NCI-H187 (cell line): ENCODE data around the gene SH3GLB1.
A peak's percentile ranks its signal among the peaks of the same experiment; 100 is the strongest.
"Not testable (repeated sequence)": the region's sequence is repeated elsewhere in the genome, so short reads cannot be mapped to it uniquely, and the experiment has no call there.

ENCODE experiments used
- DNase-seq, 2 experiments: peaks; one replicate each; lab custom pipeline; 2025; lab: John Stamatoyannopoulos, UW

SH3GLB1 gene

DNA sequence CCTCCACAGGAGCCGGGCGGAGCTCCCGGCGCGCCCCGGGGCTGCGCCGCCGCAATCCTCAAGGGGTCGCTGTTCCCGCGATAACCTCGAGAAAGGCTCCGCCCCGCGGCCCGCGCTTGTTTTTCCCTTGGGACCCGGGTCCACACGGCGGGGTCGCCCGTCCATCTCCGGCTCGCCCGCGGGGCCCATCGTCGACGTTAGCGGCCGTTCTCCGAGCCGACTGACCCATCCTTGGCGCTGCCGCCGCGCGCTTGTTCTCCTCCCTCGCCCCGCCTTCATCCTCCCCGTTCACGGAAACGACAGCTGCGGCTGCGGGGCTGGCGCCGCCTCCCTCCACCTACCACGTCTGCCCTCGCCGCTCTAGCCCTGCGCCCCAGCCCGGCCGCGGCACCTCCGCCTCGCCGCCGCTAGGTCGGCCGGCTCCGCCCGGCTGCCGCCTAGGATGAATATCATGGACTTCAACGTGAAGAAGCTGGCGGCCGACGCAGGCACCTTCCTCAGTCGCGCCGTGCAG lies at the start of gene SH3GLB1:
Gene SH3GLB1, plus strand, starts transcription at position 119 of the 514 bp plus-strand sequence. Its CDS starts 324 bp downstream, at position 443.
- DNase-seq, result peak; percentile 87 to 88

DNA sequence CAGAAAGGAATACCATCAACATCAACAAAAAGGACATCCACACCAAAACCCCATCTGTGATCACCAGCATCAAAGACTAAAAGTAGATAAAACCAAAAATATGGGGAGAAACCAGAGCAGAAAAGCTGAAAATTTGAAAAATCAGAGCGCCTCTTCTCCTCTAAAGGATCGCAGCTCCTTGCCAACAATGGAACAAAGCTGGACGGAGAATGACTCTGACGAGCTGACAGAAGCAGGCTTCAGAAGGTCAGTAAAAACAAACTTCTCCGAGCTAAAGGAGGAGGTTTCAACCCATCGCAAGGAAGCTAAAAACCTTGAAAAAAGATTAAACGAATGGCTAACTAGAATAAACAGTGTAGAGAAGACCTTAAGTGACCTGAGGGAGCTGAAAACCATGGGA lies 46.0 kb upstream of the SH3GLB1 start:
- DNase-seq, result not testable (repeated sequence)

- DNase-seq, result no peak
These were observed 38.0 kb upstream of the SH3GLB1 start for GRCh38 chr1:86666368-86666767.

GRCh38 chr1:86687595-86687994 lies 16.8 kb upstream of the SH3GLB1 start:
- DNase-seq, result no peak

DNA sequence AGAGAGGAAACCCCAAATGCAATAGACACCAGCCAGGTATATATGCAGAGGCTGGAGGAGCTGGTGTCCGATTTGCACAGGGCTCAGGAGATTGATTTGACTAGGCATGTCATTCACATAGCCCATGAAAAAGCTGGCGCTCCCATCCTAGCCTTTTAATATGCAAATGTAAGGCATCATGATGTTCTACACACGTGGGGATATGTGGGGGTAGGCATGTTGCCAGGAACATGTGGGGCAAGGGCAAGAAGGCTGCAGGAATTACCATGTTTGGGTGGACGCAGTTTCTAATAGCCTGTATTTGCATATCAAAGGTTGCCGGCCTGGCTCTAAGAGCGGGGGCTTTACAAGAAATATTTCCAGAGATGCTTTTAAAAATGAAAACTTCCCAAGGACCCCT lies 11.7 kb upstream of the SH3GLB1 start:
- DNase-seq, result no peak

GRCh38 chr1:86695400-86695799 lies 9.0 kb upstream of the SH3GLB1 start:
- no peak for DNase-seq

- no peak for DNase-seq
These were observed 7.9 kb upstream of the SH3GLB1 start for GRCh38 chr1:86696522-86696921.

- no peak for DNase-seq
These were observed 5.2 kb upstream of the SH3GLB1 start for GRCh38 chr1:86699186-86699585.

DNA sequence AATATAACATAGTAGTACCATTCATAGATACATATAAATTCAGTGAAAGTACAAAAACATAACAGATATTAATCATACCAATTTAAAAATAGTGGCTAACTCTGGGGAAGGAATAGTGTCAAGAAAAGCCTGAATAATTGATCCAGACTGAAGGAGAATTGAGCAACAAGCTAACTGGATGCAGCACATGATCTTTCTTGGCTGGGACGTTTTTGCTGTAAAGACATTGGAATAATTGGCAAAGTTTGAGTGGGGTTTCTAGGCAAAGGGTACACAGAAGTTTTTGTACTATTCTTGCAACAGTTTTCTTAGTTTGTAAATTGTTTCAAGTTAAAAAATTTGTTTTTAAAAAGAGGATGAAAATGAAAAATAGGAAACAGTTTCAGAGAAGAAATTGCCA lies 2.6 kb upstream of the SH3GLB1 start:
- DNase-seq, result no peak

DNA sequence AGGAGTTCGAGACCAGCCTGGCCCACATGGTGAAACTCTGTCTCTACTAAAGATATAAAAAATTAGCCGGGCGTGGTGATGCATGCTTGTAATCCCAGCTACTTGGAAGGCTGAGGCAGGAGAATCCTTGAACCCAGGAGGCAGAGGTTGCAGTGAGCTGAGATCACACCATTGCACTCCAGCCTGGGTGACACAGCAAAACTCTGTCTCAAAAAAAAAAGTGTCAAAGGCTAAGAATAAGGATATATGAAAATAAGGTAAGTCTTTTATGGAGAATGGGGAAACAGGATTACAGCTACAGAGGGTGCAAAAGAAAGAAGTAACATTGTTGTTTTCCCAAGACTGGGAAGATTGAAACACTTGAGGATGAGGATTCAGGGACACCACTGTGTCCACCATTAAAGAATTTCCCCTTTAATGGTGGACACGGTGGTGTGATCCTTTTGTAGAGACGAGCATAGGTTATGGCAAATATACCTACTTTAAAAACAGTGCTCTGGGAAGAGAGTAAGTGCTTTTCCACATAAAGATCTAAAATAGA lies 1.4 kb upstream of the SH3GLB1 start:
- not testable (repeated sequence) for DNase-seq

DNA sequence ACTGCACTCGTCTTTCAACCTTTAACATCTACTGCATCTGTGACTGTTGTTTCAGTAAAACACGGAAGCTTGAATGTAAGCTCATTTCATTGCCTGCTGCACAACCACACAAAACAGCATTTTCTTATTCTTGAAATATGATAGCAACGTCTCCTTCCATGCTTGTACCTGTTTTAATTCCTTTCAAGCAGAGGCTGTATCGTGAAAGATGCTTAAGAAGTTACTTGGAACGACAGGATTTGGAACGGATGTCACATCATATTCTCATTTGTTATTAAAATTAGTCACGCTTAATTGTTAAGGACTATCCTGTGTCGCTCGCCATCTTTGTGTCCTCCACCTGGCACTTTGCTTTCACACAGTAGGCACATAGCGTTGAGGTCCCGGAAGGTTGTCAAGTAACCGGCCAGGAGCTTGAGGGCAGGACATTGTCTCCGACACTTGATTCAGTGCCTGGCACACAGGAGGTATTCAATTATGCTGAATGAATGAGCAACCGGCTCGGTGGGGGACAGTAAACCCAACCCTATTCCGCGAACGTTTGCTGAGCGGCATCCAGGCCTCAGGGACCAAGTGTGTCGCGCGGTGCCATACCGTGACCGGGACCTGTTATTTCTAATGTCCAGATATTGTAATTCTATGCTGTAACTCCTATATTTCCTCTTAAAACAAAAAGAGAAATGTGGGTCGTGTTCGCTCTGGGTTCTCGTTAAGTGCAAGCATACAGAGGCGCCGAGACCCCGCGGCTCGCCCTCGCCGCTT lies 499 bp upstream of the SH3GLB1 start:
- DNase-seq, result peak; percentile 30 to 87

DNA sequence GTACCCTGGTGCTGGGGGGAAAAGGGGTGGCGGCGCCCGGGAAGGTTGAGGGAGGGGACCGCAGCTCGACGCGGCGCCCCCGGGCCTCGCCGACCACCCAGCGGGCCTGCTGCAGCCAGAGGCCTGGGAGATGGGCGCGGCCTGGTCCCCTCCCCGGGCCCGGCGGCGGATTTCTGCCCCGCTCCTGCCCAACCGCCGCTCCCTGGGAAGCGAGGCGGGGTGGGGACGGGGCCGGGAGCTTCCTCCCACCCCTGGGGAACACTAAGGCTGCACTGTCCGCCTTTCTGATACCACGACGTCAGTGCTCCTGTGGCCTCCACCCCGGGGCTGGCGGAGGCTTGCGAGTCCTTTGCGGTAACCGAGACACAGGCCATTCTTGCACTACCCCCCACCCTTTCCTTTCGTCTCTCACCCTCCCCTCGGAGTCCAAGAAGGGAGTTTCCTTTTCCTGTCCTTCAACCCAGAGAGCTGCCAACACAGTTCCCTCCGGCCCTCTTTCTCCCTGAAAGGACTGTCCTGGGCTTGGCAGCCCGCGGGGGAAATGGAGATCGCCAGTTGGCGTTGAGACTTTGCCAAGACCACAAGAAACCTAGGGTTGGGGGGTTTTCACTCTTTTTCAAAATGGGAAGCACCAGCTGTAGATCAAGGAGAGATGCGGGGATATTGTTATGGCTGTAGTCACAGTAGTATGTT lies 742 bp downstream of the SH3GLB1 start:
- DNase-seq, result peak; percentile 18 to 33

GRCh38 chr1:86705665-86705985 lies 1.2 kb downstream of the SH3GLB1 start:
- DNase-seq, result no peak

DNA sequence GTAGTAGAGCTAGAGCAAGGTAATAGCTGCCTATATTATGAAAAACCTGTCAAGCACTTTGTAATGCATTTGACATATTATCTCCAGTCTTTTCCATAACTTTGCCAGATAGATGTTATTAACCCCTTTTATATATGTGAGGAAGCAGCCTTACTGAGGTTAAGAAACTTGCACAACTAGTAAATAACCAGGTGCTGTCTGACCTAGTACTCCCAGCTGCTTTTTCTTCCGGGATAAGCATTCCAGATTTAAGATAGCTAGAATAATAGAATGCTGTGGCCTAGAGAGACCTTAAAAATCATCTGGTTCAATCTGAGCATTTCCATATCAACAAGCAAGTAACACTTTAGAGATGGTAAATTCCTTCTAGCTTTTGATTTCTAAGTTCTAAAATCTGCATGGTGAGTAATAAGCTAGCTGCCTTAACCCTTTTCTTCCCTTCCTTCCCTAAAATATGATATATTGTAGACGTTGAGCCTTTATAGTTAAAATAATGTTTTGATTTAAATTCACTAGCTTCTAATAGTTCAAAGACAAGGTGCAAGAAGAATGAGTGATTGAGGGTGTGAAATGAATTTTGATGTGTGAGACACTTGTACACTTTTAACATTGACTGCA lies 1.8 kb downstream of the SH3GLB1 start:
- DNase-seq, result no peak

DNA sequence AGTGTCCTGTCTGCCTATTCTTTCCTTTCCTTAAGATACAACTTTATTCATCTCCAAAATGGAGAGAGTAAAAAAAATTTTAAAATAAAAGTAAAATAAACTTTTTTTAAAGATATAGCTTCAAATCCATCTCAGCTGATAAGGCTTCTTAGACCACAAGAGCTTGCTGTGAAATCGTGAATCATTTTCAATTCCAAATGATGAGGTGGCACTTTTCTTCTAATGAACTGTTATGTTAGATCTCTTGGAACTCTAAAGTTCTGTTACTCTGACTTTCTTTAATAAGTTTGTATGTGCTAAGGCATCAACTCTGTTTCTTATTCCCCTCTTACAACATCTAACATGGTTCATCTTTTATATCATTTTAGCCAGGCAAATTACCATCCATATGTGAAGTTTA lies 4.5 kb downstream of the SH3GLB1 start:
- DNase-seq, result no peak

DNA sequence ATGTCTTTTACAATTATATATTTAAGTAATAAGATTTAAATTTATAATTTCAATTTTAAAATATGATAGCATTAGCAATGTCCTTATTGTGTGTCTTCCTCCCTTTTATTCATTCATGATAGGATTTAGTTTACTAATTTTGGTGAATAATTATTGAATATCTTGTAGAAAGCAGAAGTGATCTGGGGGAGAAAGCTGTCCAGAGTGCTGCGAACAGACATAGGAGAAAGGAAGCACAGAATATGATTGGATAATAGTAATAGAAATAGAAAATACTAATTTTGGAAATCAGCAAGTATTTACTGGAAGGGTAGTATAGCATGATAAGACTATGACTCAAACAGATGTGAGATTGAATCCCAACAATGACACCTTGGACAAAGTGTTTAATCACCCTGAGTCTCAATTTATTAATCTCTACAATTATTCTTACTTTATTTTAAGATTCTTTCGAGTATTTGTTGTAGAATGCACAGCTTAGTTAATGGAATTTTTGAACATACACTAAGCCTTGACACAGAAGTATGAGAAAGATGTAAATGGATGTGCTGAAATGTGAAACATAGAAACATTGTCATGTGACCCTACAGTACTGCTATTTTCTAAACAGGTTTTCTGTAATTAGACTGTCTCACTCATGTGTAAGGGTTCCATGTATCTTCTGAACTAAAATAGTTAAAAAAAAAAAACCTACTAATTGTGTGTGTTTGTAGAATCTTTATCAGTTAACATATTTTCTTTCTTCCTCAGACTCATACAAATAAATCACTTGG lies 7.9 kb downstream of the SH3GLB1 start:
- no peak for DNase-seq

DNA sequence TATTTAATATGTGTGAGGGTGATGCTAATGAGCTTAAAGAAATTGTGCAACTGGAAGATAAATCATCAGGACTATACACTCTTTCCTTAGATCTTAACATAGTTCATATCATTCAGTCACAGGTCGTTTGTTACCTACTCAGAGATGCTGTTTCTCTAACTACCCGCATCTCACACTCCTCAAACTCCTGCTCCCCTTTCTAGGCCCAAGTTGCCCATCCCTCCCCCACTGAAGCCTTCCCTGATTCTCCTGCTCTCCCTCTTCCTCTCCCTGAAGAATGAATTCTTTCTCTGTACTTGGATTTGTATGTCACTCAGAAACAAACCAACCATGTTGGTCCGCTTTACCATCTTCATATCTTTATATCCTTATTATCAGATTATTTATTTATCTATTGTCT lies 9.1 kb downstream of the SH3GLB1 start:
- DNase-seq, result no peak

DNA sequence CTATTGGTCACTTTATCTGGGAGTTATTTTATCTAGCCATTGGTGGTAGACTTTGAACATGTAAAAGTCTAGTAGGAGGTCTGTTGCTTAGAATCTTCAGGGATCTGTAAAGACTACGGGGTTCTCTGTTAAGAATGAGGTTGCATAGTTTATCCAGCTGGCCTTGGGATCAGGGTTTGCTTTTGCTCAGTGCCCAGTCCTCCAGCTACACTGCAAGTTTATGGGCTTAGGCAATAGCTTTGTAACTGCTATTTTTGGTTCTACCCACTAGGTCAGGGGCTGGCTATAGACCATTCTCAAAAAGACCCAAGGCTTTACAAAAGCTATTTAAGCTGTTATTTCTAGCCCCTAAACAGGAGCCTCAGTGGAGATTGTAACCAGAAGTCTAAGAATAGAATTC lies 9.8 kb downstream of the SH3GLB1 start:
- DNase-seq, result no peak

- DNase-seq, result no peak
These were observed 10.3 kb downstream of the SH3GLB1 start for GRCh38 chr1:86714561-86715244.

GRCh38 chr1:86718786-86719185 lies 14.4 kb downstream of the SH3GLB1 start:
- DNase-seq, result no peak

- DNase-seq, result no peak
These were observed 27.0 kb downstream of the SH3GLB1 start for GRCh38 chr1:86731416-86731815.
